Mucosa of stomach (tissue), 1 donor: ENCODE data around the gene CBFA2T3.

Experiments used
- H3K27me3 ChIP-seq: one replicate; pipeline ENCODE4 v1.7.0; 2013; ENCODE audit warnings: mild to moderate bottlenecking, low read length; ENCODE audit not compliant: control insufficient read depth, insufficient read depth
- H3K36me3 ChIP-seq: one replicate; pipeline ENCODE4 v1.7.0; 2013; ENCODE audit warnings: low read length; ENCODE audit not compliant: control insufficient read depth, insufficient read depth
- H3K4me1 ChIP-seq: one replicate; pipeline ENCODE4 v1.7.0; 2013; ENCODE audit warnings: mild to moderate bottlenecking, low read length; ENCODE audit not compliant: control insufficient read depth, insufficient read depth
- H3K4me3 ChIP-seq: one replicate; pipeline ENCODE4 v1.7.0; 2013; ENCODE audit warnings: low read length
- H3K9ac ChIP-seq: one replicate; pipeline ENCODE4 v1.7.0; 2013; ENCODE audit warnings: mild to moderate bottlenecking, low read length, moderate library complexity
- H3K9me3 ChIP-seq: one replicate; pipeline ENCODE4 v1.7.0; 2013; ENCODE audit warnings: mild to moderate bottlenecking, low read length, moderate library complexity; ENCODE audit not compliant: control insufficient read depth
- donor health status: Pancreatic carcinoma.

Gene CBFA2T3

DNA sequence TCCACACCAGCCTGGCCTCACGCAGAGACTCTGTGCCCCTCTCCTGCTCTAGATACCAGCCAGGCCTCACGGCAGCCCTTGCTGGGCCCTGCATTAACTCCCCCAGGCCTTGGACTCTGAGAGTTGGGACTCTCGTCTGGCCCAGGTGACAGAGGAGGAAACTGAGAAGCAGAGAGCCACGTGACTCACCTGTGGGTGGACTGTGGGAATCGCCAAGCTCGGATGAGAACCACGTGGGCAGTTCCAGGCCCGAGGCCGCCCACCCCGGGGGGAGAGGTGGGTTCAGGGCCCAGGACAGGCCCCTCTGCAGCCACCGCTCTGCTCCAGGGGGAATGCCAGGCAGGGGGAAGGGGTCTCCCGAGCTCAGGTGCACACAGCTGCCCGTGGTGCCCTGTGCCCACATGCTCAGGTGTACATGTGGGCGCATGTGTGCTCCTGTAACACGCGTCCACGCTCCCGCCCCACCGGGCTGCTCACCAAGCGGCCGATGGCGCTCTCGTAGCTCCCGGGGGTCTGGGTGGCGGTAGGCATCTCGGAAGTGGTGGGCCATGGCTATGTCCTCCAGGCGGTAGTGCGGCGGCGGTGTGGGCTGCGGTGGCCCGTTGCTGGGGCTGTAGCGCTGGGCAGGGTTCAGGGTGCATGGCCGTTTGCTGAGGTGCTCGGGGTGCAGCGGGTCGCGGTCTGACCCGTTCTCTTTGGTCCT lies 92.3 kb downstream of the CBFA2T3 start:
- Histone ChIP-seq H3K4me3 (no peak overlapping the region), H3K36me3 (no peaks in the 10 kb centered on the region), H3K9me3 (no peaks in the 10 kb centered on the region), H3K9ac (no peak overlapping the region), H3K27me3 (peaks cover 9% of the 10 kb centered on the region), H3K4me1 (peaks cover 19% of the 10 kb centered on the region)

DNA sequence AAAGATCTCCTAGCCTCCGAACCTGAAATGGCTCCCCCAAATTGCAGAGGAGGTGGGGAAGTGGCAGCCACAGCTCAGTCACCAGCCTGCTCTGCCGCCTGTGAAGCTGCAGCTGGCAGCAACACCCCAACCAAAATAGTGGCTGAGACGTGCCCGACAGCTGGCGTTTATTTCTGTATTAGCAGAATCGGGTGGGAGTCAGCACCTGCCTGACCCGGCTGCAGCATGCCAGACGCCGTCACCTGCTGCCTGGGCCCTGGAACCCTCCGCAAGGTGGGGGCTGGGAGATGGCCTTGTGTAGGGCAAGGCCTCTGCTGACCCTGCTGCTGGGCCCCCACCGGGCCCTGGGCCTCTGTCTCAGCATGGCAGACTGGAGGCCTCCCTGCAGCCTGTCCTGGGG lies 93.1 kb downstream of the CBFA2T3 start:
- Histone ChIP-seq H3K4me3 (no peak overlapping the region), H3K27me3 (peaks cover 10% of the 10 kb centered on the region), H3K9me3 (no peaks in the 10 kb centered on the region), H3K4me1 (peaks cover 19% of the 10 kb centered on the region), H3K36me3 (no peaks in the 10 kb centered on the region), H3K9ac (no peak overlapping the region)

DNA sequence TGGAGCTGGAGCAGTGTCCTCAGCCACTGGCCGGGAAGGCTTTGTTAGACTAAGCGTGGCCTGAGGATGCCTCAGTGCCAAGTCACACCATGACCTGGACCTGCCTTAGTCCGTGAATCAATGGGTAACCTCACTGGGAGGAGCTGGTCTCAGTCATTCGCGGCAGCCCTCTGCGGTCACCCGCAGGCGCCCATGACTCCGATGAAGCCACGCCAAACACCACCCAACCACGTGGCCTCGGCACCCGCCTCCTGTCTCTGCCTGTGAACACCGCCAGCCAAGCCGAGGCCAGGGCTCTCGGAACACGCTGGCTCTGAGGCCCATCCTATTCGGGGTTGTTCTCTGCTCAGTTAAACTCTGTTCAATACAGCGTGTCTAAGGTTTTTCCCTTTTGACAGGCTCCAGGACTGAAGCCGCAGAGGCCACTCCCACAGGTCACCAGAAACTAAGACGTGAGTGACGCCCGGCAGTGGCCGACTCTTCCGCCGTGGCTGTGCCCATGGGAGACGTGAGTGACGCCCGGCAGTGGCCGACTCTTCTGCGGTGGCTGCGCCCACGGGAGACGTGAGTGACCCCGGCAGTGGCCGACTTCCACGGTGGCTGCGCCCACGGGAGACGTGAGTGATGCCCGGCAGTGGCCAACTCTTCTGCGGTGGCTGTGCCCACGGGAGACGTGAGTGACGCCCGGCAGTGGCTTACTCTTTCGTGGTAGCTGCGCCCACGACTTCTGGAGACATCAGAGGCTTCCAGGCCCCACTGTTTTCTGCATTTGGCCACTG lies 93.7 kb downstream of the CBFA2T3 start:
- no peak overlapping the region for H3K4me3 ChIP-seq
- H3K4me1 ChIP-seq, result peaks cover 19% of the 10 kb centered on the region
- H3K27me3 ChIP-seq, result peaks cover 10% of the 10 kb centered on the region
- no peaks in the 10 kb centered on the region for H3K9me3 ChIP-seq
- no peaks in the 10 kb centered on the region for H3K36me3 ChIP-seq
- no peak overlapping the region for H3K9ac ChIP-seq

DNA sequence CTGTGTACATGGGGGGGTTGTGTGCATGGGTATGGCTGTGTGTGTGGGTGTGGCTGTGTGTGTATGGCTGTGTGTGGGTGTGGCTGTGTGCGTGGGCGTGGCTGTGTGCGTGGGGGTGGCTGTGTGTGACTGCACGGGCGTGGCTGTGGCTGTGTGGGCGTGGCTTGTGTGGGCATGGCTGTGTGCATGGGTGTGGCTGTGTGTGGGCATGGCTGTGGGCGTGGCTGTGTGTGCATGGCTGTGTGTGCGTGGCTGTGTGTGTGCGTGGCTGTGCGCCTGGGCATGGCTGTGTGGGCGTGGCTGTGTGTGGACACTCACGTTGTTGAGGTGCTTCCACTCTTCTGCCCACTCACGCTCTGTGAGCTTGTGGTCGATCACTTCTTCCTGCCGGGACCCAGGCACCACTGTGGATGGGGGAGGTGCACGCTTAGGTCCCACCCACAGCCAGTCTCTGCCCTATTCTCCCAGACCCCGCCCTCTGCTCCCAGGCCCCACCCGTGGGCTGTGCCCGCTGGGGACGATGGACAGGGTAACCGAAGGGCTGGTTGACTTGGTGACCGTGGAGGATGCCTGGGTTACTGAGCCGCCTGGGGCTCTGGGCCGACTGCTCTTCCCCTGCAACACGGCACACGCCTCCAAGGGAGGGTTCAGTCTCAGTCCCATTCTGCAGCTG lies 94.5 kb downstream of the CBFA2T3 start:
- Histone ChIP-seq H3K36me3 (no peaks in the 10 kb centered on the region), H3K4me1 (peaks cover 19% of the 10 kb centered on the region), H3K9me3 (no peaks in the 10 kb centered on the region), H3K4me3 (no peak overlapping the region), H3K27me3 (peaks cover 10% of the 10 kb centered on the region), H3K9ac (no peak overlapping the region)

DNA sequence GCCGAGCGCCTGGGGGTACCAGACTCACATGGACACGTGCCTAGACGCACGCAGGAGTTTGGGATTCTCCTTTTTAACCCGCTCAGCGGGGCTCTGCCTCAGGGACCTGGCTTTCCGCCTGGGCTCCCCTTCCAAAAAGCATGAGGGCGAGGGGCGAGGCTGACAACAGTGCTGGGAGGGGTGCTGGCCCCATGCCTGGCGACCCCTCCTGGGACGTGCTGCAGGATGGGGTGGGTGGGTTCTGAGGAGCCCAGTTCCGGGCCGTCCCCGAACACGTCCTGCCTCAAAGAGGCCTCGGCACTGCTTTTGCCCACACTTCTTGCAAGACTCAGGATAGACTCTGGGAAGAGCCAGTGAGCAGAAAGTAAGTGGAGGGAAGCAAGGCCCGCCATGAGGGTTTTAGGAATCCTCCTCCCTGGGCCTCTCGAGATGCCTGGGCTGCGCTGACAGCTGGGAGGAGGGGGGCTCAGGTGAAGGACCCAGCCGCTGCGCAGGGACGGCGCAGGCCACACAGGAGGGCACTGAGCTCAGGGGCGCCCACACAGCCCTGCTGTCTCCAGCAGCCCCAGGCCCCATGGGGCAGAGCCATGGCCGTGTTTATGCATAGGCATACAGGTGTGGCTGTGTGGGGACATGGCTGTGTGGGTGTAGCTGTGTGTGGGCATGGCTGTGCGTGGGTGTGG lies 95.2 kb downstream of the CBFA2T3 start:
- H3K9me3 ChIP-seq, result no peaks in the 10 kb centered on the region
- peaks cover 19% of the 10 kb centered on the region for H3K4me1 ChIP-seq
- H3K27me3 ChIP-seq, result peaks cover 10% of the 10 kb centered on the region
- H3K36me3 ChIP-seq, result no peaks in the 10 kb centered on the region
- H3K9ac ChIP-seq, result no peak overlapping the region
- no peak overlapping the region for H3K4me3 ChIP-seq

DNA sequence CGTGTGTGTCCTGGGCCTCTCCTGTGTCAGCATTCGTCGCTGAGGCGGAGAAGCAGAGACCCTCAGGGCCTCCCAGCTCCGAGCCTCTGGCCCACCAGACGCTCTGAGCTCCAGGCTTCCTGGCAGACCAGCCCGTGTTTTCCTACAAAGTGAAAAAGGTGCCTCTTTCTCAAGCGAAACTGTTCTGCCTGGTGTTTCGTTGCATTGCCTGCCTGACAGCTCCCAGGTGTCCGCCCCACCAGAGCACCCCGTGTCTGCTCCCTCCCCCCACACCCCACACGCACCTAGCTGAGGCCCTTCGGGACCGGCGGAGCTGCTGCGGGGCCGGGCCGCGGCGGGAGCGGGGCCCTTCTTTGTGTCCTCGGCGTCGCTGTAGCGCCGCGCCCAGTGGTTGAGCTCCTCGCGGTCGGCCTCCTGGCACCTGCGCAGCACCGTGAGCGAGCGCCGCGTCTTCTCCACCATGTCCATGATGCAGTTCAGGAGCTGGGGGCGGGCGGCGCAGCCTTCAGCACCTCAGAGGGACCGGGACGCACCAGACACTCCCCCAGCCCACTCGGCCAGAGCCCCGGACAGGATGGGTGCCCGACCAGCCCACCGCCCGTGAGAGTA lies 95.9 kb downstream of the CBFA2T3 start:
- Histone ChIP-seq H3K4me1 (peaks cover 19% of the 10 kb centered on the region), H3K36me3 (no peaks in the 10 kb centered on the region), H3K4me3 (no peak overlapping the region), H3K27me3 (peaks cover 10% of the 10 kb centered on the region), H3K9ac (no peak overlapping the region), H3K9me3 (no peaks in the 10 kb centered on the region)

DNA sequence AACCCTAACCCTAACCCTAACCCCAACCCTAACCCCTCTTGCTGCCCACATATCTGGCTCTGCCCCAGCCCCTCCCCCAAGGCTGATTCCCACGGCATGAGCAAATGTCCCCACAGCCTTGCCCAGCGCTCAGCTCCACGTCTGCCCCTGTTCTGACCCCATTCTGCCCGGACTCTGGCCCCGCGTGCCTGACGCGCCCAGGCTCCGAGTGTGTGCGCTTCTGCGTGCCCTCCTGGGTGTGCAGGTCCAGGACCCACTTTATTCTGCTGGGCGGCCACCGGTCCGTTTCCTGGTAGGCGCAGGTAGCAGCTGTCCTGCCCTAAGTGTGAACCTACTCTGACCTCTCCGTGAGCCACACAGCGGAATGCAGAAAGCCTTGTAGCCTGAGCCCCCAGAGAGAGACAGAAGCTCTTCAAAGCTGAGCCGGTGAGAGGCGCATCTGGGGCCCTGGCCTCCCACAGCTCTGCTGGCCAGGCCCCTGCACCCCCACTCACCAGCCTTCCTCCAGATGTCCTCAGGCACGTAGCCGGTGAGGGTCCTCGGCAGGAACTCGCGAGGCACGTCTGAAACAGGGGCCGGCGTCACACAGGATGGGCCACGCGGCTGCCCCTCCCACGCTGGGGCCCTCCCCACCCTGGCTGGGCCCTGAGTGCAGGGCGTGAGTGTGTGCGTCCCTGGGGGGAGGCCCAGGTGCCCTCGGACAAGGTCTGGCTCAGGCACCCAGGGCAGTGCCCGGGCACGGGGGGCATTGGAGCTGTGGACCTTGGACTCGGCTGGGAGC lies 96.6 kb downstream of the CBFA2T3 start:
- H3K9me3 ChIP-seq, result no peaks in the 10 kb centered on the region
- no peak overlapping the region for H3K9ac ChIP-seq
- no peaks in the 10 kb centered on the region for H3K36me3 ChIP-seq
- H3K4me1 ChIP-seq, result peaks cover 19% of the 10 kb centered on the region
- H3K27me3 ChIP-seq, result peaks cover 10% of the 10 kb centered on the region
- H3K4me3 ChIP-seq, result no peak overlapping the region

DNA sequence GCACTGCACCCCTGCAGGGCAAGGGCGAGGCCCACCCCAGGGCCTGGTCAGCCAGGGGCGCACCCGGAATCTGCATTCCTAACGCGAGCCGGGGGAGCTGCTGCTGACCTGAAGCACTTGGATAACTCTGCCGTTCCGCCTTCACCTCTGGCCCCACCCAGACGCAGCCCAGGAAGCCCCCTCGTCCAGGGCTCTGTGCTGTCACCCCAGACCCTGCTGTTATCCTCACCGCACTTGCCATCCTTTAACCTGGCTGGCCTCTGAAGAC lies 97.3 kb downstream of the CBFA2T3 start:
- Histone ChIP-seq H3K36me3 (no peaks in the 10 kb centered on the region), H3K4me3 (no peak overlapping the region), H3K9ac (no peak overlapping the region), H3K4me1 (peaks cover 19% of the 10 kb centered on the region), H3K9me3 (no peaks in the 10 kb centered on the region), H3K27me3 (peaks cover 10% of the 10 kb centered on the region)

DNA sequence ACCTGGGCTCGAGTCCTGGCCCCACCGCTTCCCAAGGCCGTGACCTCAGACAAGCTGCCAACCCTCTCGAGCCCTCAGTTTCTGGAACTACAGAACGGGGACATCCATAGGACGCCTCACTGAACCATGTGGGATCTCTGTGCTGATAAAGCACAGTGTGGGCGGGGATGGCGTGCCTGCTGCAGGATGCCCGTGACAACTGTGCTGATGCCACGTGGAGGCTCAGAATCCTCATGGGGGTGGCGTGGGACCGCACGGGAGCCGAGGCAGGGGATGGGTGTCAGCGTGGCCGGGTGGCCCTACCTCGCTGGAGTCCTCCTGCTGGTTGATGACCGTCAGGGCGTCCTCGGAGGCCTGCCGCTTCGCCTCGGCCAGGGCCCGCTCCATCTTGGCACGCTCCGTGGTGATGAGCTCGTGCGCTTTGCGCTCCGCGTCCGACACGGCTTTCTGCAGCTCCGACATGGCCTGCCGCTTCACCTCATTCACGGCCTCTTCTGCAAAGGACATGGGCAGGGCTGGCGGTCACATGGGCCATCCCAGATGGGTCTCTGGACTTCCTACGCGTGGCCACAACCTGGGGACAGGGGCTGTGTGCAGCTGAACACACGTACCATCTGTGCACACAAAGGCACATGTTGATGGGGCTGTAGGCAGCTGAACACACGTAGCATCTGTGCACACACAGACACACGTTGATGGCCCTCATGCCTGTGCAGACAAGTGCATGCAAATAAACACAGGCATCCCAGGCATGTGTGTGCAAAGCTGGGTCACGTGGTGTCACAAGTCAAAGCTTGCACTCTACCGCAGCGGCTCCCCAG lies 97.8 kb downstream of the CBFA2T3 start:
- H3K27me3 ChIP-seq, result peaks cover 10% of the 10 kb centered on the region
- no peak overlapping the region for H3K9ac ChIP-seq
- no peak overlapping the region for H3K4me3 ChIP-seq
- H3K36me3 ChIP-seq, result no peaks in the 10 kb centered on the region
- H3K4me1 ChIP-seq, result peaks cover 19% of the 10 kb centered on the region
- no peaks in the 10 kb centered on the region for H3K9me3 ChIP-seq

DNA sequence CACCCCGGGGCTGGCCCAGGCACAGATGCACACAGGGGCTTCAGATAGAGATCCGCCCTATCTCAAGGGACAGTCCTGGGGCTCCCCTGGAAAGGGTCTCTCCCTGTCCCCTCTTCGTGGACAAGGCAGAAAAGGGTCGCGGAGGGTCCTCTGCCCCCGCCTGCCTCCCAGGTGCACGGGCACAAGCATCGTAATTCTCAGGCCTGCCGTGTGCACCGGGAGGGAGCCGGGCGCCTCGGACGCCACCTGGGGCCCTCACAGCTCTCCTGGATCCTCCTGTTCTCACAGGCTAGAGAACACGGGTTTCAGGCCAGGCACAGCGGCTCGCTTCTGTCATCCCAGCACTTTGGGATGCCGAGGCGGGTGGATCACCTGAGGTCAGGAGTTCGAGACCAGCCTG lies 98.7 kb downstream of the CBFA2T3 start:
- Histone ChIP-seq H3K4me1 (peaks cover 19% of the 10 kb centered on the region), H3K27me3 (peaks cover 10% of the 10 kb centered on the region), H3K36me3 (no peaks in the 10 kb centered on the region), H3K9ac (no peak overlapping the region), H3K4me3 (no peak overlapping the region), H3K9me3 (no peaks in the 10 kb centered on the region)
